ENCODE results near the gene FFAR2.

DNA sequence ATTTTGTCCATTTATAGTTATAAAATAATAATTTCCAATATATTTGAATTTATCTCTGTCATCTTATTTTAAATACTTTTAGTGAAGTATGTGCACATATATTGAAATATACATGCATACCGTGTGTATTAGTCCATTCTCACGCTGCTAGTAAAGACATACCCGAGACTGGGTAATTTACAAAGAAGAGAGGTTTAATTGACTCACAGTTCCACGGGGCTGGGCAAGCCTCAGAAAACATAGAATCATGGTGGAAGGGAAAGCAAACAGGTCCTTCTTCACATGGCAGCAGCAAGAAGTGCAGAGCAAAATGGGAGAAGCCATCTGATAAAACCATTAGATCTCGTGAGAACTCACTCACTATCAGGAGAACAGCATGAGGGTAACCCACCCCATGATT is 37.6 kb upstream of the FFAR2 start:
- TF ChIP-seq, protein P1, sequence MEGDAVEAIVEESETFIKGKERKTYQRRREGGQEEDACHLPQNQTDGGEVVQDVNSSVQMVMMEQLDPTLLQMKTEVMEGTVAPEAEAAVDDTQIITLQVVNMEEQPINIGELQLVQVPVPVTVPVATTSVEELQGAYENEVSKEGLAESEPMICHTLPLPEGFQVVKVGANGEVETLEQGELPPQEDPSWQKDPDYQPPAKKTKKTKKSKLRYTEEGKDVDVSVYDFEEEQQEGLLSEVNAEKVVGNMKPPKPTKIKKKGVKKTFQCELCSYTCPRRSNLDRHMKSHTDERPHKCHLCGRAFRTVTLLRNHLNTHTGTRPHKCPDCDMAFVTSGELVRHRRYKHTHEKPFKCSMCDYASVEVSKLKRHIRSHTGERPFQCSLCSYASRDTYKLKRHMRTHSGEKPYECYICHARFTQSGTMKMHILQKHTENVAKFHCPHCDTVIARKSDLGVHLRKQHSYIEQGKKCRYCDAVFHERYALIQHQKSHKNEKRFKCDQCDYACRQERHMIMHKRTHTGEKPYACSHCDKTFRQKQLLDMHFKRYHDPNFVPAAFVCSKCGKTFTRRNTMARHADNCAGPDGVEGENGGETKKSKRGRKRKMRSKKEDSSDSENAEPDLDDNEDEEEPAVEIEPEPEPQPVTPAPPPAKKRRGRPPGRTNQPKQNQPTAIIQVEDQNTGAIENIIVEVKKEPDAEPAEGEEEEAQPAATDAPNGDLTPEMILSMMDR (IDR thresholded peaks at IDR 0.05; ENCODE audit: low read depth, low read length, missing input control), result no peak
- no peak for TF ChIP-seq YY1 (IDR thresholded peaks at IDR 0.05)
- TF ChIP-seq, protein P2, sequence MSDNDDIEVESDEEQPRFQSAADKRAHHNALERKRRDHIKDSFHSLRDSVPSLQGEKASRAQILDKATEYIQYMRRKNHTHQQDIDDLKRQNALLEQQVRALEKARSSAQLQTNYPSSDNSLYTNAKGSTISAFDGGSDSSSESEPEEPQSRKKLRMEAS (IDR thresholded peaks at IDR 0.05), result no peak
- no peak for TF ChIP-seq TAF1 (conservative IDR thresholded peaks at IDR 0.05)
